Measurements from ENCODE around the gene ECI2. TPM values are rescaled to one million over a fixed set of nuclear protein-coding genes. Genes with fewer than 3 reads are reported as not detected.

Gene ECI2, protein sequence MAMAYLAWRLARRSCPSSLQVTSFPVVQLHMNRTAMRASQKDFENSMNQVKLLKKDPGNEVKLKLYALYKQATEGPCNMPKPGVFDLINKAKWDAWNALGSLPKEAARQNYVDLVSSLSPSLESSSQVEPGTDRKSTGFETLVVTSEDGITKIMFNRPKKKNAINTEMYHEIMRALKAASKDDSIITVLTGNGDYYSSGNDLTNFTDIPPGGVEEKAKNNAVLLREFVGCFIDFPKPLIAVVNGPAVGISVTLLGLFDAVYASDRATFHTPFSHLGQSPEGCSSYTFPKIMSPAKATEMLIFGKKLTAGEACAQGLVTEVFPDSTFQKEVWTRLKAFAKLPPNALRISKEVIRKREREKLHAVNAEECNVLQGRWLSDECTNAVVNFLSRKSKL
- polyA plus RNA-seq (ENCODE audit: insufficient read length) = 48.1 TPM

DNA sequence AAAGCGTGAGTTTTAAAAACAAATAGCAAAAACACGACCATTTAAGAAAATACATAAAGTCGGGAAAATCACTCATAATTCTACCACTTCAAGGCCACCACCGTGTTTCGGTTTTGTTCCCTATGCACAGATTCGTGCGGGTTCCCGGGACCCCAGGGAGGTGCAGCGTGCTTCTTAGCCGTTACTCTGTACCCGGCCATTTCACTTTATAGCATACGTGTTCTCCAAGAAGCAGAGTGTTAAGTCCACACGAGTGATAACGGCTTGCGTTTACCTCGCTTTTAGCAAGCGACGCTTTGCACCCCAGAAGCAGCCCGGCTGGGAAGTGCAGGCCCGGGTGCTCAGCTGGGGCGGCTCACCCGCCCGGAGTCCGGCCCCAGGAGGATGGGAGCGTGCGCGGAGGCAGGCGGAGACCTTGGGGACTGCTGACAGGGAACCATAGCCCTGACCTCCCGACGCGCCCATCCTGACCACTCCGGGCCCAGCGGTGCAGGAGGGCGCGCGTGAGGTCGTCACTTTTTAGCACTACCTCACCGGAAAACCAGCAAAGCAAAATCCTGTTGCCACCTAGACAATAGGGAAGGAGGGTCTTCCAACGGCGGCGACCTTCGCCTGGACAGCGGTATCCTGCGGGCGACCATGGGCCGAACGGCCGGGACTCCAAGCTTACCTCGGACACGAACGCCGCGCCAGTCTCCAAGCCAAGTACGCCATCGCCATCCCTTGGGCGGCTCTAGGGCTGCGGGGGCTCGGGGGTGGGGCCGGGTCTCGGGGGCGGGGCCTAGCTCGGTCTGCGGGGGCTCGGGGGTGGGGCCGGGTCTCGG, at the start of gene ECI2:
ECI2 (minus strand) TSS at position 735 of the 824 bp plus-strand sequence; CDS start at position 720, 15 bp downstream.
- no peak for DNase-seq (ENCODE audit: low read depth)

DNA sequence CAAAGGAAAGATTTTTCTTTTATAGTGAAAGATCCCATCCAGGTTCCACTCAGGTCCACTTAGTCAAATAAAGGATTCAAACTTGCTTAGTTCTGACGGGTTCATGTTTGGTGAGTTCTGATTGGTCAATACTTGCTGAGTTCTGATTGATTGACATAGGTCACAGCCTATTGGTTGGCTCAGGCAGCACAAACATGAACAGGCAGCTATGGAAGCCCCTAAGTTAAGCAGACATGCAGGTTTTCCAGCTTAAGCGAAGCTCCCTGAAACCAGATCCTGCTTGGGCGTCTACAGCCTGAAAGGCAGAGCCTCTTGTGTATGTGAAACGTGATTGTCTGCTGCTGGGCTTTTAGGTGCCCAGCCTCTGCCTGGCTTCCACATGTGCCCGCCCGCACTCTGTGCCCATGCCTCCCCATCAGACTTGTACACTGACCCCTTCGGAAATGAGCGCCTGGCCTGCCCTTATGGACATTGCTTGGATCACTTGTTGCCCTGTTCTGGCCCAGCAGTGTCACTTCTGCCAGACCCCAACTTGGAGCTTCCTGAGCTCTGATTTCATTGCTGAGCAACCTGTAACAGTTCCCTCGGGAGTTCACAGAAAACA, 45.4 kb upstream of the ECI2 start:
- DNase-seq (ENCODE audit: low read depth) = no peak

DNA sequence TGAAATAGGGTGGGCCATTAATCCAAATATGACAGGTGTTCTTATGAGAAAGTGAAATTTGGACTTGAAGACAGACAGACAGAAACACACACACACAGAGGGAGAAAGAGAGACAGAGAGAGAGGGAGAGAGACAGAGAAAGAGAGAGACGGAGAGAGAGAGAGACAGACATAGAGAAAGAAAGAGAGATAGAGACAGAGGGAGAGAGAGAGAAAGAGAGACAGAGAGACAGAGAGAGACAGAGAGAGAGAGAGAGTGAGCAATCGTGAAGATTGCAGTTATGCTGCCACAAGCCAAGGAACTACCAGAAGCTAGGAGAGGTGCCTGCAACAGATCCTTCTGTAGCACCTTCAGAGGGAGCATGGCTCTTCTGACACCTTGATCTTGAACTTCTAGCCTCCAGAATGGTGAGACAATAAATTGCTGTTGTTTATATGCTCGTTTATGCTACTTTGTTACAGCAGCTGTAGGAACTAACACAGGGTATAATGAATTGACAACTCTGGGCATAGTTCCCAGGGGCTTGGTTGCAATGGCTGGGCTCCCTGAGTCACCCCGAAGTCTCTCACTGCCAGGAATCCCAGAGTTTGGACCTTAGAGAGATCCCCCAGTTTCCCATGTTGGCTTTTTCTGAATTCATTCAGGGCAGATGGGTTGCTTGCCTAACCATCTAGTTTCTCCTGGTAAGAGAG, 44.7 kb upstream of the ECI2 start:
- DNase-seq (ENCODE audit: low read depth) = no peak

DNA sequence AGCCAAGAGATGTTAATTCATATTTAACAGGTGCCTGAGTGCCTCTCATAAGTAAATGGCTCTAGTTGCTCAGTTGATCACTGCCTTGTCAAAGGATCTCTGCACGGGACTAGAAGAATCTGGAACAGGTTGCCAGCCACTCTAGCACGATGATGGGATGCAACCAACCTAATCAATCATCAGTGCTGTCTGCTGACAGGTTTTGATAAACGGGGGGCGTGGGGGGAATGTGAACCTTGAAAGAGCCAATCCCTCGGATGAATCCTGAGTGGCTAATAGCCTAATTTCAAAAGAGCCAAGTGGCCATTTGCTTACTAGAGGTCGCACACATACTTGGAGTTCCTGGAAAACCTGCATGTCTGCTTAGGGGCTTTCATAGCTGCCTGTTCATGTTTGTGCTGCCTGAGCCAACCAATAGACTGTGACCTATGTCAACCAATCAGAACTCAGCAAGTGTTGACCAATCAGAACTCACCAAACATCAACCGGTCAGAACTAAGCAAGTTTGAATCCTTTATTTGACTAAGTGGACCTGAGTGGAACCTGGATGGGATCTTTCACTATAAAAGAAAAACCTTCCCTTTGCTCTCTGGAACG, 43.5 kb upstream of the ECI2 start:
- DNase-seq (ENCODE audit: low read depth) = no peak

DNA sequence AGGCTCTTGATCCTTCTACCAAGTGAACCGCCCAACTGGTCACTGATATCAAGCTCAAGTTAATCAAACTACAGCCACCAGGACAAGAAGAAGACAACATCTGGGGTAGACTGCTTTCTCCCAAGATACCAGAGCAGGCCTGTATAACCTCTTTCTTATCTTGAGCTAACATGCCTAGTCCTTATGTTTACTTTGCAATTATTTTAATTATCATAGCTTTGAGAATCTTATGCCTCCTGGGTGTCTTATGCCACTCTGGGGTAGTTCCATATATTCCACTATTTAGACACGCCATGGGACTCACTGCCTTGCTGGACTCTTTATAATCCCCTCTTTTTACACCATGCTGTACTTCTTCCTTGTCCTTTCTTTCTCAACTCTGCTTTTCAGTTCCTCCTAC, 41.5 kb upstream of the ECI2 start:
- DNase-seq (ENCODE audit: low read depth) = no peak

DNA sequence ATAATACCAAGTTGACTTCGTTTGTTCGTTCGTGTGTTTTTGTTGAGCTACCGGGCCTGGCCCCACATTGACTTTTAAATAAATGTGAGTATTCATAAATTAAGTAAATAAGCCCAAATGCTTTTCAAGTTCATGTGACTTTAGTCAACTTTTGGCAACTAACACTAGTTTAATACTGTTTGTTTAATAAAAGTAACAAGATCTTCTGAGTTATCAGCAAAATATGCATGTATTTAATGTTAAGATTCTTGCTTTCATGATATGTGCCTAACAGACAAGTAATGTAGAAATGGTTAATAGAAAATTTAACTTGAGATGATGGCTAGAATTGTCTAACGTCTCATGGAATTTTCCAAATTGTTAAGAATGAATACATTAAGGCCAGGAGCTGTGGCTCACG, 38.7 kb upstream of the ECI2 start:
- DNase-seq (ENCODE audit: low read depth) = no peak

DNA sequence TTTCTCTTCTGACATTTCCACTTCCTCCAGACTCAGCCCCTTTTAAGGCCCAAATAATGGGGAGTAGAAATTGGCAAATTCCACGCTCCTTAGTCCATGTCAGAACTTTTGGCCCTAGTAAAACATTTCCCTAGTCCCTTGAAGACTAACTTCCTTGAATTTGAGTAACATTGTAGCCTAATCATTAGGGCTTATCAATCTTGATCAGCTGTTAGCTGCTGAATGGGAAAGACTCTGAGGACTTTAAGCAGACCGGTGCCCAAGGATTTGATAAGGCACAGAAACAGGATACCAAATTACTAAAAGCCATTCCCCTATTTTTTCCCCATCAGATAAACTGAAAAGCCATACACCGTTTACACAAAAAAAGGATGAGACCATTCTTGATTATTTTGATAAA, 37.0 kb upstream of the ECI2 start:
- no peak for DNase-seq (ENCODE audit: low read depth)

DNA sequence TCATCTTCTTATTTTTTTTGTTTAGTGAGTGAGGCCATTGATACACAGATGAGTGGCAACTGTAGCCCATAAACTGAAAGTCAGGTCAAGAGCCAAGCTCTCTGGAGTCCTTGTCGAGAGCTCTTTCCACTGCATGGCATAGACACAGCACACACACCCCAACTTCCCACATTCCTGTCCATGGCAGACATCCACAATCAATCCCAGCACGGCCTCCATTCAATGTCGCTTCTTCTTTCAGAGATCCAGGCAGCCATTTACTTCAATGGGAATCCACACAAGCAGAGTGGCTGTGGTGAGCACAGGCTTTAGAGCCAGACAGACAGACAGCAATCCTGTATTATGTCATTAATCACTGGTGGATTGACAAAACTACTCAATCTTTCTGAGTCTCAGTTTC, 34.9 kb upstream of the ECI2 start:
- DNase-seq (ENCODE audit: low read depth) = no peak

DNA sequence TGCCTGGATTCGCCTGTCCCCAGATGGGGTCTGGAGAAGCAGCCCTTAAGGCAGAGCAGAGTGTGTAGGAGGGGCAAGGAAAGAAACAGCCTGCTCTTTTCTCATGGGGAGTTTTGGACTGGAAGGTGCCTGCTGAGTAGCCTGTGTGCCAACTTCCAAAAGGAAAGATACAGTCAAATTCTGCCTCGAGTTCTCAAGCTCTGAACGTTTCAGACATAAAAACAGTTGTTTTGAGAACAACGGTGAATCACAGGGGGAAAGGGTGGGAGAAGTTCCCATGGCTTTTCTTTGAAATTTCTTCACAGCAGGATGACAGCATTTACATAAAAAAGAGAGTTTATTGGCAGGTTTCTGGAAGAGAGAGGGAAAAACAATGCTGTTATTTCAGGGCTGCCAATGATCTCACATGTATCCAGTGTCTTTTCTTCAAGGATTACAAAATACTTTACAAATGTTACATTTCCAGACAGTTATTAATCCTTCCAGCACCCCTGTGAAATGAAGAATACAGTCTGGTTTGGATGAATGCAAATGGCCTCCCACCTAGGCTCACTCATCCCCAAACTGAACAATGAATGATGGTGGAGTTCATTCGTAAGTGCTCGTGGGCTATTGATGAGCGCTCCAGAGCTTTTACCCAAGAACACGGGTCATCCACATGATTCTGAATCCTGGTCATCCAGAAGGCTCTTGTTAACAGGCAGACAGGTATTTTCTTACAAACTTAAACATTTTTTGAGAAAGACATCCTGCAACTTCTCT, 33.8 kb upstream of the ECI2 start:
- DNase-seq (ENCODE audit: low read depth) = no peak

DNA sequence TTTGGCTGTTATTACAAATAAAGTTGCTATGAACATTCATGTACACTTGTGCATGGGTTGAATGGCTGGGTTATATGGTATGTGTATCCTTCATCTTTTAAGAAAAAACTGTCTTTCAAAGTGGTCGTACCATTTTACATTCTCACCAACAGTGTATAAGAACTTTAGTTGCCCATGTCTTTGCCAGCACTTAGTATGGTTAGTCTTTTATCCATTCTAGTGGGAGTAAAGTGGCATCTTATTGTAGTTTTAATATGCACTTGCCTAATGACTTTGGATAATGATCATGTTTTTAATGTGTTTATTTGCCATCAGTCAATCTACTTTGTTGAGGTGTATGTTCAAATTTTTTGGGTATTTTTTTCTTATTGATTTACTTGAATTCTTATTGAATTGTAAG, 32.5 kb upstream of the ECI2 start:
- DNase-seq (ENCODE audit: low read depth) = no peak

DNA sequence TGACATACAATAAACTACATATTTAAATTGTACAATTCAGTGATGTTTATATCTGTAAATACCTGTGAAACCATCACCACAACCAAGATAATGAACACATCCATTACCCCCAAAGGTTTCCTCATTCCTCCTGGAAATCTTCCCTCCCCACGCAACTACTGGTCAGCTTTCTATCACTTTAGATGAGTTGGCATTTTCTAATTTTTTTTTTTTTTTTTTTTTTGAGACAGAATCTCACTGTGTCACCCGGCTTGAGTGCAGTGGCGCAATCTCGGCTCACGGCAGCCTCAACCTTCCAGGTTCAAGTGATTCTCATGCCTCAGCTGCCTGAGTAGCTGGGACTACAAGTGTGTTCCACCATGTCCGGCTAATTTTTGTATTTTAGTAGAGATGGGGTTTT, 31.7 kb upstream of the ECI2 start:
- DNase-seq (ENCODE audit: low read depth) = no peak

DNA sequence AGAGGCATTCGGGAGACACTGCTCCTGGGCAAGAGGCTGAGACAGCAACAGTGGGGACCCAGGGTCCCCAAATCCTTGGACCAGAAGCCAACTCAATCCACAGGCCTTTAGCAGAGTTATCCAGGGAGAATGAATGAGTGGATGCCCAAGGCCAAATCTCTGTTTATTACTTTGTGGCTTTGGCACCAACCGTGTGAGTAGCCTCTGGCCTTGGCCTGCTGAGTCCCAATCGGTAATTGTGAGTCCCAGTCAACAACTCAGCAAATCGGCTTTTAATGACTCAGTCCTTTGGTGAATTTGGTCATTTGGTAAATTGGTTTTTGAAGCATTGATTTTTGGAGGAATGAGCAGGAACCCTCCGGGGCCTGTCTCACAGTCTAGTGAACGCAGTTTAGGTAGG, 29.1 kb upstream of the ECI2 start:
- DNase-seq (ENCODE audit: low read depth) = no peak

DNA sequence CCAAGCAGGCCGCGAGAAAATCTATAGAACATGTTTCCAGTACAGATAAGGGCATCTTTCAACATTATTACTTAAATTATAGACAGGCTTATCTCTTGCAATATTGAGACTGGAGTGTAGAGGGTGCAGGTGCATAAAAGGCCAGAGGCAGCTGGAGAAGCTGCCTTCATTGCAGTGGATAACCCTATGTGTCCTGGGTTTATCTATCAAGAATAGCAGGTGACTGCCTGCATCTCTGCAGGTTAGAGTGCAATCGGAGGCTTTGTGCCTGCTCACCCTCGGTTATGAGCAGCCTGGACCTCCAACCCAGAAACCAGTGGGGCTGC, 28.7 kb upstream of the ECI2 start:
- no peak for DNase-seq (ENCODE audit: low read depth)

DNA sequence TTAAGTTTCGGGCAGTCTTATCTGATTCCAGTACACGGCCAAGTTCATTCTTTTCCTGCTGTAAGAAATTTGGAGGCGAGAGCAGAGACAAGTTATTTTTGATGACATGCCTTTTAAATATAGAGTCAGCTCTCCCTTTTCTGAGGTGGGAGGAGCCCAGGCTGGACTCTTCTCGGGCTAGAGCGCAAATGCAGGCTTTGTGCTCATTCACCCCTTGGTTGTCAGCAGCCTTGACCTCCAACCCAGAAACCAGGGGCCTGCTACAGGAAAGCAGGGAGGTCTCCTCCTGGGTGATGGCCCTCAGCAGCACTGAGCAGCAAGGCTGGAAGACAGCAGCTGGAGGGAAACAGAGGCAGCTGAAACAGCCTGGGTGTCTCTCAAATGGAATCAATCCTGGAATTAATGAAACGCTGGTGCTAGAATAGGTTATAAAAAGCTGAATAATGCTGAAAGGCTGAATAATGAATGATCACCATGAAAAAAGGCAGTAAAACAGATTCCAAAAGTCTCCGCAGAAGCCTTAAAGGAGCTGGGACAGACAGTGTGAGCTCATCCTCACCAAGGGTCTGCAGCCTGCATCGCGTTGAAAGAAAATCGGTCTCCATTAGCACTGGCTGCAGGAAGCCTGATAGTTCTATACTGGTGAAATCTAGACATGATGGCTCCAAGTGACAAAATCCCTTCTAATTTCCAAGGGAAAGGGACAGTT, 28.2 kb upstream of the ECI2 start:
- no peak for DNase-seq (ENCODE audit: low read depth)

DNA sequence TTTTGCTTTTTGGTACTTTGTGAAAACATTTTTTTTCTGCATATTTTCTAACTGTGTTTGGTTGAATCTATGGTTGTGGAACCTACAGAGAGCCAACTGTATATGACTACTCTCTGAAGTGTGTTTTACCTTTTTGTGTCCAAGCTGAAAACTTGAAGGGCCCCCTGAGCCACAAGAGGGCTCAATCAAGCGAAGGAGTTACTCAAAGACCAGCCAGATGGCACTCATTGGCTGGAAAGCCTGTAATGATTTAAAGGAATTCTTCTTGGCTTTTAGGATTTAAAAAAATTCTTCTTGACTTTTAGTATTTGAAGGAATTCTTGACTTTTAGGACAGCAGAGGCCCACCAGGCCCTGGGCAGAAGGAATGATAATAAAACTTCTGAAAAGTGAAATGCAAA, 27.0 kb upstream of the ECI2 start:
- no peak for DNase-seq (ENCODE audit: low read depth)

DNA sequence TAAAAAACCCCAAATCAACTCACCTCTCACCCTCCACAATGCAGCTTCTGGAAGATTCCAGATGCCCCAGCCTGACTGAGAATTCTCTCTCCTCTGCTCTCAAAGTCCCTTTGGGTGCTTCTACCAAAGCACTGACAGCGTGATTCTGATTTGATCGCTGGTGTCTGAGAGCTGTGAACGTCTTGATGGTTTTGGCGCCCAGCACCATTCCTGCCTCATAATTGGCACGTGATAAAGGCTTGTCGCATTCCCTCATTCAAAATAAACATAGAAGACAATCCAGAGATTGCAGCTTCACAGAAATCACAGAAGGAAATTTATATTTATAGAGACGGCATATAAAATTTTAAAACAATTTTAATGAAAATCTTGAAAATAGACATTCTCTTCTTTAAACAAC, 24.1 kb upstream of the ECI2 start:
- no peak for DNase-seq (ENCODE audit: low read depth)

DNA sequence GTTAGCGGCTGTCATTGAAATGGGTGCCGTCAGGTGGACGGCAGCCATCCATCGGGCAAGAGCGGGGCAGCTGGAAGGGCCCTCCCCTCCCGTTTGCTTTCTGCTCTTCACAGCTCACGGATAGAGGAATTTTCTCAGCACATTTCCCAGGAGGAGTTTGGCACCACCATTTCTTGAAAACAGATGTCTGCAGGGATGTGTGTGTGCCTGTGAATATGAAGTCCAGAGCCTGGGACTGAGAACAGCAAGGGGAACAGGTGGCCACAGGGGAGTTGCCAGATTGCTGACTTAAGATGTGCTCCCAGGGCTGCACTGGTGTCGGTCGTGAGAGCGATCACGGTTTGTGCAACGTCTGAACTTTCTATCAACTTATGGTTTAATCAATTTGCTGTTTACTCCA, 22.1 kb upstream of the ECI2 start:
- DNase-seq (ENCODE audit: low read depth) = no peak

DNA sequence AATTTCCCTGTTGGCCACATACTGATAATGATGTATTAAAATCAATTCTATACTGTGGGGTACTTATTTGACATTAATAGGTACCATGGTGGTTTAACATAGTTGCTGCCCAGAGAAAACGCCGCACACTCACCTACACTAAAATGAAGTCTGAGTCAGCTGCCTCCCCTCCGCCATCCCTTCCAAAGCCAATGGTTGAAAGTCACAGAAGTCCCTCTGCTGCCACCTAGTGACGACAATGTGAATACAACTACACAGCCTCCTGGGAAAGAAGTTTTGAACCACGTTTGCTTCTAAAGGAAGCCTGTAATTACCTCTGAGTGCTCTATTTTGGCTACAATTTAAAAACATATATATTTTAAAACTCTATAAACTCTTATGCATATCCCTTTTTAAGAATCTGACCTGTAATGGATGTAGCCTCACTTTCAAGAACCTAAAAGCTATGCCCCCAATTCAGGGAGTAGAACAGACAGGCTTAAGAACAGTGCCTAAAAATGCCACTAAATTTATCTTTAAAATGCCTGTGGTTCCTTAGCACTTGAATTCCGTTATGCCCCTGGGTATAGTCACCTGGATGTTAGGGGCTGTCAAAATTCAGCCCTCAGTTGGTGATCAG, 20.6 kb upstream of the ECI2 start:
- peak; percentile 76 for DNase-seq (ENCODE audit: low read depth)

DNA sequence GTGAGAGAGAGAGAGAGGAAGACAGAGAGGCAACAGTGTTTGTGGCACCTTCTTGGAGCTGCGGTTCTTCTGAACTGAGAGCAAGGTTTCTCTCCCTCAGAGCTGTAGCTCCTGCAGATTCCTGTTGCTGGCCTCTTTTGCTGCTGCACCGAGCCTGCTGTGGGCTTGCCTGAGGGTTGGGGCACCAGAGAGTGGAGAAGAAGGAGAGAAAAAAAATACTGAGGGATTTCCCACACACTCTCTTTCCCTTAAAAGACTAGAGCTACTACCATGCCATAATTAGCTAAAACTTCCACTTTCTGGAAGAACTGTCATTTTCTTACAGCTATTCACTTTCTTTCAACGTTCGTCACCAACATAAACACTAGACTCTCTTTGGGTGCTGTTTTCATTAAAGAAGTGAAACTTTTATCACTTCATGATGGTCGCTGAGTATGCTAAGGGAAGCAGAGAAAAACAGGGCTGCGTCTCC, 18.2 kb upstream of the ECI2 start:
- DNase-seq (ENCODE audit: low read depth) = no peak

DNA sequence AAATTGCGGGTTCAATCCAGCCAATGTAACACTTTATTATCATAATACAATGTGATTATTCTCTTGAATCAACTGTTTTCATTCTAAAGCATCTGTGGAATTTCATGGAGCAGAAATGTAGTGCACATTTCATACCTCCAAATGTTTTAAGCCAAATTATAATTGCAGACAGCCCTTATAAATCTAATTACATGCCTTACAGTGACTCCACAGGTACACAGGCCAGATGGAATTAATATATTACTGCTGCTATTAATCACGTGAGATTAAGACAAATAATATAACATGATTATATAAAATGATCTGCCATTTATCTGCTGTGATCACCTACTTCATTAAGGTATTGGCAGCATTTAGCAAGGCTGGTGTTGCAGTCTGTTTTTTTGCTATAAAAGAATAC, 9.7 kb upstream of the ECI2 start:
- no peak for DNase-seq (ENCODE audit: low read depth)
